Activated B cell treated with CpG ODN at 0.5 μM for 24 hours (primary cell): ENCODE results near the gene NUBP1. TPM values are rescaled to one million over a fixed set of nuclear protein-coding genes. Genes with fewer than 3 reads are reported as not detected.

ENCODE experiments used
- ATAC-seq: fragments of 200-7000 bp; cut with Tn5 transposase; one replicate; pipeline ENCODE4 v1.10.0; 2021; ENCODE audit warnings: low read depth, mild to moderate bottlenecking, moderate library complexity
- CTCF ChIA-PET: fragments of 350-600 bp; sonication (Branson Sonifier 250); formaldehyde crosslinking; loops from one replicate; lab custom pipeline; 2021; ENCODE audit warnings: antibody characterized with exemption; lab: Charles Lee
- POLR2A ChIA-PET: fragments of 350-600 bp; sonication (Branson Sonifier 250); formaldehyde crosslinking; loops from one replicate; lab custom pipeline; 2021; ENCODE audit warnings: antibody characterized with exemption; lab: Charles Lee
- DNase-seq: peaks from one replicate; pipeline ENCODE4 v3.0.0; 2022
- H3K27ac Mint-ChIP-seq: one replicate; pipeline ENCODE4 v1.8.0; 2020; ENCODE audit warnings: mixed read lengths
- H3K27me3 Mint-ChIP-seq: one replicate; pipeline ENCODE4 v1.8.0; 2021; ENCODE audit warnings: mixed read lengths
- H3K36me3 Mint-ChIP-seq: one replicate; pipeline ENCODE4 v1.8.0; 2021; ENCODE audit warnings: low read depth, mixed read lengths
- H3K4me1 Mint-ChIP-seq: one replicate; pipeline ENCODE4 v1.8.0; 2021; ENCODE audit warnings: mixed read lengths
- H3K4me3 Mint-ChIP-seq: one replicate; pipeline ENCODE4 v1.8.0; 2020; ENCODE audit warnings: mild to moderate bottlenecking, mixed read lengths
- H3K9me3 Mint-ChIP-seq: one replicate; pipeline ENCODE4 v1.8.0; 2020; ENCODE audit warnings: mixed read lengths
- intact Hi-C: fragments of 100-400 bp; cut with micrococcal nuclease; formaldehyde crosslinking; loops from one replicate; pipeline ENCODE4 v1.15.1; 2024
- total RNA-seq: library from RNA; stranded (reverse); gene quantifications from 2 replicates; pipeline ENCODE4 v1.2.3, GENCODE V29; 2022
- TF ChIP-seq, protein P1 (sequence below): fragments of 200-600 bp; IDR thresholded peaks from one replicate; pipeline ENCODE4 v1.8.0; 2022; ENCODE audit warnings: antibody characterized with exemption, mild to moderate bottlenecking

NUBP1 gene
- total RNA-seq, 1 donor from 2014 or later, result 74.1 TPM

DNA sequence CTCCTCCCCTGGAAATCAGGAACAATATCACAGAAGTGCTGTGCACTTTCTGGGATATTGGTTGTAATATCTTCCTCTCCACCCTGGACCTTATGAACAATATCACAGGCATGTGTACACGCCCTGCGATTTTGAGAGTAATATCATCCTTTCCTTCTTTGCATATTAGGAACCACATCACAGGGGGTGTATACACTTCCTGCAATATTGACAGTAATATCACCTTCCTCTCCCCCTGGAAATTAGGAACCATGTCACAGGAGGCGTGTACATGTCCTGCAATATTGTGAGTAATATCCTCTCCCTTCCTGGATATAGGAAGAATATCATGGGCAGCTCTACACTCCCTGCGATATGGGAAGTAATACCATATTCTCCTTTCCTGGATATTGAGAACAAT, 34.7 kb upstream of the NUBP1 start:
- CTCF ChIA-PET, result no interaction called here
- no peak for DNase-seq
- intact Hi-C loops, result no loop called here
- H3K4me3 Mint-ChIP-seq, result no peak overlapping the region
- H3K36me3 Mint-ChIP-seq, result no peaks in the 10 kb centered on the region
- H3K9me3 Mint-ChIP-seq, result no peaks in the 10 kb centered on the region
- TF ChIP-seq, protein P1, sequence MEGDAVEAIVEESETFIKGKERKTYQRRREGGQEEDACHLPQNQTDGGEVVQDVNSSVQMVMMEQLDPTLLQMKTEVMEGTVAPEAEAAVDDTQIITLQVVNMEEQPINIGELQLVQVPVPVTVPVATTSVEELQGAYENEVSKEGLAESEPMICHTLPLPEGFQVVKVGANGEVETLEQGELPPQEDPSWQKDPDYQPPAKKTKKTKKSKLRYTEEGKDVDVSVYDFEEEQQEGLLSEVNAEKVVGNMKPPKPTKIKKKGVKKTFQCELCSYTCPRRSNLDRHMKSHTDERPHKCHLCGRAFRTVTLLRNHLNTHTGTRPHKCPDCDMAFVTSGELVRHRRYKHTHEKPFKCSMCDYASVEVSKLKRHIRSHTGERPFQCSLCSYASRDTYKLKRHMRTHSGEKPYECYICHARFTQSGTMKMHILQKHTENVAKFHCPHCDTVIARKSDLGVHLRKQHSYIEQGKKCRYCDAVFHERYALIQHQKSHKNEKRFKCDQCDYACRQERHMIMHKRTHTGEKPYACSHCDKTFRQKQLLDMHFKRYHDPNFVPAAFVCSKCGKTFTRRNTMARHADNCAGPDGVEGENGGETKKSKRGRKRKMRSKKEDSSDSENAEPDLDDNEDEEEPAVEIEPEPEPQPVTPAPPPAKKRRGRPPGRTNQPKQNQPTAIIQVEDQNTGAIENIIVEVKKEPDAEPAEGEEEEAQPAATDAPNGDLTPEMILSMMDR, result no peak
- H3K4me1 Mint-ChIP-seq, result no peaks in the 10 kb centered on the region
- POLR2A ChIA-PET, result no interaction called here
- H3K27ac Mint-ChIP-seq, result no peak overlapping the region
- no peak for ATAC-seq
- H3K27me3 Mint-ChIP-seq, result peaks cover 11% of the 10 kb centered on the region

DNA sequence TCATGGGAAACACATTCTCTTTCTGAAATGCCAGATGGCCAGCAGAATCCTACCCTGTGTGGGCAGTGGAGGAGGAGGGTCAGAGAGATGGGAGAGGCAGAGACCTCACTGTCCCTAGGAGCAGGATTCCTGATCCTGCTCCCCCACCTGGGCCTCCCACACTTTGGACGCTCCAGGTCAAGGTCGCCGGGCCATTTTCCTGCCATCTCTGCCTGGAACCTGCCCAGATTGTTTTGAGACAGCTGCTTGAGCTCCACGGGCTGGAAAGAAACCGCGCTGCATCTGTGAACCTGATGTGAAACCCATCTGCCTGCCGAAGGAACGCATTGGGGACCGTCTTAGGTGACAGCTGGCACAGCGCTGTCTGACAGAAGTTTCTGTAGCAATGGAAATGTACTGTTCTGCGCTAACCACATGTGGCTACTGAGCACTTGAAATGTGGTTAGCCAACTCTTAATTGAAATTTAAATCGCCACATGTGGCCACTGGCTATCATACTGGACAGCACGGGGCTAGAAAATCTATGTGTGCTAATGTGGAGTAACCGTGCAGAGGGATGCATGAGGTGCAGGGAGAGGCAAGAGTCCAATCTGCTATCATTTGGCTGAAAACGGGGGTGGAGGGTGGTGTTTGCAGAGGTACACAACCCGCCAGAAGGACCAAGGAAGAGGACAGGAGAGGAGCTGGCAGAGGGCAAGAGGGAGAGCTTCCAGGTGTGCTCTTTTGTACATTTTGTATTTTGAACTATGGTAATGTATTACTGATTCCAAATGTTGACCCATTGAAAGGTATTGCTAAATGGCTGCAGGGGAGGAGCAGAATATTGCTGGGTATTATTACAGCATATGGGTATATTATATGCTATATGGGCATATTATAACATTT, 15.4 kb upstream of the NUBP1 start:
- POLR2A ChIA-PET, result interaction anchor here (0.7 kb wide), 1 partner anchor 175 kb away, joined by 4 read pairs; no protein-coding TSS in a partner anchor
- CTCF ChIA-PET, result no interaction called here
- peaks cover 2% of the 10 kb centered on the region for H3K9me3 Mint-ChIP-seq
- TF ChIP-seq, protein P1, result no peak
- intact Hi-C loops, result no loop called here
- DNase-seq (no peak), ATAC-seq (no peak)
- no peak overlapping the region for H3K4me3 Mint-ChIP-seq
- H3K4me1 Mint-ChIP-seq, result no peaks in the 10 kb centered on the region
- peaks cover 3% of the 10 kb centered on the region for H3K27me3 Mint-ChIP-seq
- H3K27ac Mint-ChIP-seq, result no peak overlapping the region
- H3K36me3 Mint-ChIP-seq, result no peaks in the 10 kb centered on the region

DNA sequence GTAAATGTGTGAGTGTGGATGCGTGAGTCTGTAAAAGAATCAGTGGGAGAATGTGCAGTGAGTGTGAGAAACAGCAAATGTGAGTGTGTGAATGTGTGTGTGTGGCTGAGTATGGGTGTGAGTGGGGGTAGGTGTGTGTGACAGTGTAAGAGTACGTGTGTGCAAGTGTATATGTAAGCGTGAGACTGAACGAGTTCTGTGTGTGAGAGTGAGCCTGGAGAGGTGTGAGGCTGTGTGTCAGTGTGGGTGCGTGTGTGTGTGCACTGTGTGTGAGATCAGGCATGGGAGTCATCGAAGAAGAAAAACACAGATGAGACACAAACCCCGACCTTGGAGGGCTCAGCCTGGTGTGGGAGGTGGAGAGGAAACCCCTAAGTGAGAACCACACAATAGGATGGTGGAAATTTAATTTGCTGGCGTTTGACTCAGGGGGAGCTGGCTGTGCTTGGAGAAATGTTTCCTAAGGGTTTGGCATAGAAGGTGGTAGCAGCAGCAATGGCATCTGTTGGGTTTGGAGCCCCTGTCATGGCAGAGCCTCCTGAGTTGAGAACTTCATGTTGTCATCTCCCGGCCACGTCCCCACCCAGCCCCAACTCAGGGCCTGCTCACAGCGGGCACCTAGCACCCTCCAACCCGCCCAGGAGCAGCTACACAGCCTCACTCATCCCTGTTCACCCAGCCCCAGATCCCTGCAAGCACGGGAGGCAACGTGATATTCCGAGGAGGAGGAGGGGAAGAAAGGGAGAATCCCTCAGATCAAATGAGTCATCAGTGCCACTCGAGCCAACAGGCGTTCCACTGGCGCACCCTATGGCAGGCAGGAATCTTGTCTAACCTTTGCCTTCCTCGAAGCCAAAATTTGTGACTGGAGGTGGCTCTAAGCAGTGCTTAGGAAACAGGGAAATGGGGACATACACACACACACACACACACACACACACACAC, 14.3 kb upstream of the NUBP1 start:
- no peak for DNase-seq
- ATAC-seq, result no peak
- Mint-ChIP-seq H3K36me3 (no peaks in the 10 kb centered on the region), H3K27ac (no peak overlapping the region), H3K4me1 (no peaks in the 10 kb centered on the region), H3K27me3 (peaks cover 3% of the 10 kb centered on the region), H3K4me3 (no peak overlapping the region), H3K9me3 (peaks cover 3% of the 10 kb centered on the region)
- intact Hi-C loops, result no loop called here
- POLR2A ChIA-PET, result no interaction called here
- CTCF ChIA-PET, result no interaction called here
- TF ChIP-seq, protein P1, result no peak

DNA sequence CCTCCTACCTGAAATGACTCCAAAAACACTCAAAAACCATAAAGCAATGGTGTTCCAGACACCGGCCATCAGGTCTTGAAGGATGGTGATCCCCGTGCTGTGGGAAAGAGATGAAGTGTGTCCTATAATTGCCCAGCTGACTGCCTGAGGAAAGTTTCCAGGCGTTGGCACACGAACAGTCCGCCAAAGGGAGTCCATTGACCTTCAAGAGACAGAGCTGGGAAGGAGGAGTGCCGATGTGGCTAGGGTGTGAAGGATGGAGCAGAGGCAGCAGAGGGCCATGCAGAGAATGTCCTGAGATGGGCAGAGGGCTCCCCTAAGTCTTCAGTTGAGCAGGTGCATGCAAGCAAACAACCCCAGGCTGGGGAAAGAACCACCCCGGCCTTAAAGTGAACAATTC, 11.9 kb upstream of the NUBP1 start:
- H3K27me3 Mint-ChIP-seq, result no peaks in the 10 kb centered on the region
- H3K4me1 Mint-ChIP-seq, result no peaks in the 10 kb centered on the region
- no peak overlapping the region for H3K27ac Mint-ChIP-seq
- DNase-seq (no peak), ATAC-seq (no peak)
- H3K36me3 Mint-ChIP-seq, result no peaks in the 10 kb centered on the region
- intact Hi-C loops, result no loop called here
- TF ChIP-seq, protein P1, result no peak
- H3K4me3 Mint-ChIP-seq, result no peak overlapping the region
- ChIA-PET POLR2A (interaction anchor here (0.7 kb wide), 1 partner anchor 180 kb away, joined by 3 read pairs; no protein-coding TSS in a partner anchor), CTCF (interaction anchor here (1.0 to 2.1 kb wide), 2 partner anchors 187 to 217 kb away, joined by 4 to 17 read pairs; no protein-coding TSS in a partner anchor)
- peaks cover 3% of the 10 kb centered on the region for H3K9me3 Mint-ChIP-seq
